ENCODE data around the gene ERG.

ERG gene

DNA sequence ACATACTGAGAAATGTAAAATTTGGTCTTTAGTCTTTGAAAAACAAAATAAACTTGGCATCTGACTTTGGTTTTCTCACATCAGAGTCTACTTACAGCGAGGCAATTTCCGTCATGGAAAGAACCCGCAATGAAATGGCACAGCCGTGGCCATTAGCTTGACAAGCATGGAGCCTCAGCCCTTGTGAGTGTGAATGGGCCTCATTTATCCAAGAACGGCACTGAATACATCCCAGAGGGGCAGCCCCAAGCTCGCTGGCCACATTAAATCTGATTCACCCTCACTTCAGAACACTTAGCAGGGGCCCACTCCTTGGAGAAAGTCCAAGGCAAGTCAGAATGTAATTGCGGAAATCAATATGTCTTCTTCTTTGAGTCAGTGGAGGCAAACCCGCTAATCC is 64.8 kb downstream of the ERG start:
- Histone ChIP-seq H3K4me2 (ENCODE audit: low read depth, low read length, poor library complexity, severe bottlenecking) (no peak overlapping the region), H3K9ac (ENCODE audit: low read depth, low read length, poor library complexity, severe bottlenecking) (no peak overlapping the region), H3K27me3 (ENCODE audit: insufficient read depth, low read length, poor library complexity, severe bottlenecking) (no peaks in the 10 kb centered on the region), H3K9me3 (ENCODE audit: insufficient read depth, low read depth, low read length) (no peaks in the 10 kb centered on the region), H4K20me1 (ENCODE audit: insufficient read depth, low read length, poor library complexity, severe bottlenecking) (peaks cover 70% of the 10 kb centered on the region), H3K9me2 (replicated peaks; ENCODE audit: low read depth, low read length) (no peaks in the 10 kb centered on the region), H3K36me3 (ENCODE audit: insufficient read depth, low read length) (peaks cover 89% of the 10 kb centered on the region), H3K4me3 (ENCODE audit: low read length, poor library complexity, severe bottlenecking) (no peak overlapping the region), H3F3A (ENCODE audit: low read depth) (no peaks in the 10 kb centered on the region), H3K79me2 (ENCODE audit: insufficient read depth, low read length) (peaks cover 82% of the 10 kb centered on the region), H3K4me1 (ENCODE audit: insufficient read depth, low read length, poor library complexity, severe bottlenecking) (no peaks in the 10 kb centered on the region), H2AFZ (ENCODE audit: low read length) (no peak overlapping the region)
- no peak for TF ChIP-seq EZH2phosphoT487 (IDR thresholded peaks at IDR 0.05; ENCODE audit: borderline replicate concordance)
- TF ChIP-seq, protein P1, sequence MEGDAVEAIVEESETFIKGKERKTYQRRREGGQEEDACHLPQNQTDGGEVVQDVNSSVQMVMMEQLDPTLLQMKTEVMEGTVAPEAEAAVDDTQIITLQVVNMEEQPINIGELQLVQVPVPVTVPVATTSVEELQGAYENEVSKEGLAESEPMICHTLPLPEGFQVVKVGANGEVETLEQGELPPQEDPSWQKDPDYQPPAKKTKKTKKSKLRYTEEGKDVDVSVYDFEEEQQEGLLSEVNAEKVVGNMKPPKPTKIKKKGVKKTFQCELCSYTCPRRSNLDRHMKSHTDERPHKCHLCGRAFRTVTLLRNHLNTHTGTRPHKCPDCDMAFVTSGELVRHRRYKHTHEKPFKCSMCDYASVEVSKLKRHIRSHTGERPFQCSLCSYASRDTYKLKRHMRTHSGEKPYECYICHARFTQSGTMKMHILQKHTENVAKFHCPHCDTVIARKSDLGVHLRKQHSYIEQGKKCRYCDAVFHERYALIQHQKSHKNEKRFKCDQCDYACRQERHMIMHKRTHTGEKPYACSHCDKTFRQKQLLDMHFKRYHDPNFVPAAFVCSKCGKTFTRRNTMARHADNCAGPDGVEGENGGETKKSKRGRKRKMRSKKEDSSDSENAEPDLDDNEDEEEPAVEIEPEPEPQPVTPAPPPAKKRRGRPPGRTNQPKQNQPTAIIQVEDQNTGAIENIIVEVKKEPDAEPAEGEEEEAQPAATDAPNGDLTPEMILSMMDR (conservative IDR thresholded peaks at IDR 0.05; ENCODE audit: low read length): no peak

- Histone ChIP-seq H2AFZ (ENCODE audit: low read length) (no peak overlapping the region), H3K36me3 (ENCODE audit: insufficient read depth, low read length) (peaks cover 87% of the 10 kb centered on the region), H3F3A (ENCODE audit: low read depth) (no peaks in the 10 kb centered on the region), H3K79me2 (ENCODE audit: insufficient read depth, low read length) (peaks cover 83% of the 10 kb centered on the region), H3K4me2 (ENCODE audit: low read depth, low read length, poor library complexity, severe bottlenecking) (no peak overlapping the region), H4K20me1 (ENCODE audit: insufficient read depth, low read length, poor library complexity, severe bottlenecking) (peaks cover 71% of the 10 kb centered on the region), H3K9me3 (ENCODE audit: insufficient read depth, low read depth, low read length) (no peaks in the 10 kb centered on the region), H3K27me3 (ENCODE audit: insufficient read depth, low read length, poor library complexity, severe bottlenecking) (no peaks in the 10 kb centered on the region), H3K9me2 (replicated peaks; ENCODE audit: low read depth, low read length) (no peaks in the 10 kb centered on the region), H3K9ac (ENCODE audit: low read depth, low read length, poor library complexity, severe bottlenecking) (no peak overlapping the region), H3K4me1 (ENCODE audit: insufficient read depth, low read length, poor library complexity, severe bottlenecking) (no peaks in the 10 kb centered on the region), H3K4me3 (ENCODE audit: low read length, poor library complexity, severe bottlenecking) (no peak overlapping the region)
- no peak for TF ChIP-seq EZH2phosphoT487 (IDR thresholded peaks at IDR 0.05; ENCODE audit: borderline replicate concordance)
- TF ChIP-seq, protein P1 (conservative IDR thresholded peaks at IDR 0.05; ENCODE audit: low read length): no peak
Measured at GRCh38 chr21:38430401-38430984, 67.8 kb downstream of the ERG start.

DNA sequence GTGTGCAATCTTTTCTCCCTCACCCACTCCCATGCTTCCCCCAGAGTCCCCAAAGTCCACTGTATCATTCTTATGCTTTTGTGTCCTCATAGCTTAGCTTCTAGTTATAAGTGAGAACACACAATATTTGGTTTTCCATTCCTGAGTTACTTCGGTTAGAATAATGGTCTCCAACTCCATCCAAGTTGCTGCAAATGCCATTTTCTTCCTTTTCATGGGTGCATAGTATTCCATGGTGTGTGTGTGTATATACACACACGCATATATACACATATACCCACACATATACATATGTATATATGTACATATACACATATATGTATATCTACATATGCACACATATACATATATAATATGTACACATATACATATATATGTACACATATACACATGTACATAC is 69.3 kb downstream of the ERG start:
- Histone ChIP-seq H3K4me1 (ENCODE audit: insufficient read depth, low read length, poor library complexity, severe bottlenecking) (no peaks in the 10 kb centered on the region), H3F3A (ENCODE audit: low read depth) (no peaks in the 10 kb centered on the region), H3K9ac (ENCODE audit: low read depth, low read length, poor library complexity, severe bottlenecking) (no peak overlapping the region), H3K79me2 (ENCODE audit: insufficient read depth, low read length) (peaks cover 80% of the 10 kb centered on the region), H2AFZ (ENCODE audit: low read length) (no peak overlapping the region), H3K4me3 (ENCODE audit: low read length, poor library complexity, severe bottlenecking) (no peak overlapping the region), H3K36me3 (ENCODE audit: insufficient read depth, low read length) (peaks cover 87% of the 10 kb centered on the region), H3K9me2 (replicated peaks; ENCODE audit: low read depth, low read length) (no peaks in the 10 kb centered on the region), H3K27me3 (ENCODE audit: insufficient read depth, low read length, poor library complexity, severe bottlenecking) (no peaks in the 10 kb centered on the region), H3K4me2 (ENCODE audit: low read depth, low read length, poor library complexity, severe bottlenecking) (no peak overlapping the region), H3K9me3 (ENCODE audit: insufficient read depth, low read depth, low read length) (no peaks in the 10 kb centered on the region), H4K20me1 (ENCODE audit: insufficient read depth, low read length, poor library complexity, severe bottlenecking) (peaks cover 63% of the 10 kb centered on the region)
- TF ChIP-seq, protein P1 (conservative IDR thresholded peaks at IDR 0.05; ENCODE audit: low read length): no peak
- TF ChIP-seq EZH2phosphoT487 (IDR thresholded peaks at IDR 0.05; ENCODE audit: borderline replicate concordance): no peak
